ENCODE measurements around the gene XCL2.
"Not testable (repeated sequence)": the region's sequence is repeated elsewhere in the genome, so short reads cannot be mapped to it uniquely, and the experiment has no call there.

XCL2 gene

DNA sequence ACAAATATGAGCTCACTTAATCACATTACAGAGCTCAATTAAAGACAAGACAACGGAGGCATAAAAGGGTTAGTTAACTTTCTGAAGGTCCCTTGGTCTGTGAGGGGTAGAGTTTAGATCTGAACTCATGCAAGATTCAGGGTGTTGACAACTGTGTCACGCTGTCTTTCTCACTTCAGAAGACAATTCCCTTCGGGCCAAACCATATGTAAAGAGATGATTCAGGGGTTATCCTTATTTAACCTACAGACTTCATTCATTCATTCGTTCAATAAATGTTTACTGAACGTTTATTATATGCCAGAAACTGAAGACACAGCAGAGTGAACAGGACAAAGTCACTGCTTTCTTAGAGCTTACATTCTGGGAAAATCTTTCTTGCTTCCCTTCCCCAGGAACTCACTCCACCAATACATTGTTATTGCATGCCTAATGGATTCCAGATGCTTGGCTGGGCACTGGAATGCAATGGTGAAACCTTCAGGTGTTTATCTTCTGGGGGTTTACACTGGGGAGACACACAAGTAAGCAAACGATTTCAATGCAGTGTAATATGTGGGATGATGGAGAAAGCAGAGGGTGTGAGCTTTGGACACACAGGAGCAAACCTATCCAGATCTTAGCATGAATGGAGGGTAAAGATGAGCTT lies 39.0 kb upstream of the XCL2 start:
- TF ChIP-seq, protein P1, sequence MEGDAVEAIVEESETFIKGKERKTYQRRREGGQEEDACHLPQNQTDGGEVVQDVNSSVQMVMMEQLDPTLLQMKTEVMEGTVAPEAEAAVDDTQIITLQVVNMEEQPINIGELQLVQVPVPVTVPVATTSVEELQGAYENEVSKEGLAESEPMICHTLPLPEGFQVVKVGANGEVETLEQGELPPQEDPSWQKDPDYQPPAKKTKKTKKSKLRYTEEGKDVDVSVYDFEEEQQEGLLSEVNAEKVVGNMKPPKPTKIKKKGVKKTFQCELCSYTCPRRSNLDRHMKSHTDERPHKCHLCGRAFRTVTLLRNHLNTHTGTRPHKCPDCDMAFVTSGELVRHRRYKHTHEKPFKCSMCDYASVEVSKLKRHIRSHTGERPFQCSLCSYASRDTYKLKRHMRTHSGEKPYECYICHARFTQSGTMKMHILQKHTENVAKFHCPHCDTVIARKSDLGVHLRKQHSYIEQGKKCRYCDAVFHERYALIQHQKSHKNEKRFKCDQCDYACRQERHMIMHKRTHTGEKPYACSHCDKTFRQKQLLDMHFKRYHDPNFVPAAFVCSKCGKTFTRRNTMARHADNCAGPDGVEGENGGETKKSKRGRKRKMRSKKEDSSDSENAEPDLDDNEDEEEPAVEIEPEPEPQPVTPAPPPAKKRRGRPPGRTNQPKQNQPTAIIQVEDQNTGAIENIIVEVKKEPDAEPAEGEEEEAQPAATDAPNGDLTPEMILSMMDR (conservative IDR thresholded peaks at IDR 0.05; ENCODE audit: control insufficient read depth, insufficient read depth, low read depth, low read length) = no peak
- no peak overlapping the region for H3K4me3 ChIP-seq (ENCODE audit: control insufficient read depth, low read depth, low read length)
- peak; percentile 60 for DNase-seq (ENCODE audit: low read depth)

- TF ChIP-seq, protein P1 (conservative IDR thresholded peaks at IDR 0.05; ENCODE audit: control insufficient read depth, insufficient read depth, low read depth, low read length) = no peak
- no peak overlapping the region for H3K4me3 ChIP-seq (ENCODE audit: control insufficient read depth, low read depth, low read length)
- no peak for DNase-seq (ENCODE audit: low read depth)
Measured at GRCh38 chr1:168581817-168582572, 38.2 kb upstream of the XCL2 start.

GRCh38 chr1:168580991-168581390 lies 37.2 kb upstream of the XCL2 start:
- DNase-seq (ENCODE audit: low read depth); H3K4me3 ChIP-seq (ENCODE audit: control insufficient read depth, low read depth, low read length): not testable (repeated sequence)

GRCh38 chr1:168580290-168580689 lies 36.5 kb upstream of the XCL2 start:
- H3K4me3 ChIP-seq (ENCODE audit: control insufficient read depth, low read depth, low read length); DNase-seq (ENCODE audit: low read depth): not testable (repeated sequence)

DNA sequence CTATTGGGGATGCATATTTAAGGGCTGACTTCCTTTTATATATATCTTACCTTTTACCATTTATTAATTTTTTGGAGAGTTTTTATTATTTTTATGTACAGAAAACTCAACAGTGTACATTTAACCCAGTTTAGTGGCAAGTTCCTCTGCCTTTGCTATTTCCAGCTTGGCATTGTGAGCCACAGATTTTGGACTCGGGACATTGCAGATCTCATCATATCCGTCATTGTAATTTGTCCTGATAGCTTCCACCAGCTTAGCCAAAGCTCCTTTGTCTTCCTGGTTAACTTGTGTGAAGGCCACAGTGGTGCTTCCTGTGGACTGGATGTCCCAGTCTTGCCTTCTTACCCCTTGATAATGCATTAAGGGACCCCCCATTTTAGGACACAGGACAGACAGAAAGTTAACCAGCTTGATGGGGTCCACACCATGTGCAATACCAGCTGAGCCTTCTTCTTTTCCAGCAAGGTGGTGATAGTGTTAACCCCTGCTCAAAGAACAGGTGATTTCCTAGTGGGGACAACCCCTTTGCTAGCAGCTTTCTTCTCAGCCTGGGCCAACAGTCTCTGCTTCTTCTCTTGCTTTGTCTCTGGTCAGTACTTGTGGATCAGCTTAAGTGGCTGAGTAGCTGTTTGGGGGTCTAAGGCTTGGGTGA lies 34.9 kb upstream of the XCL2 start:
- H3K4me3 ChIP-seq (ENCODE audit: control insufficient read depth, low read depth, low read length); DNase-seq (ENCODE audit: low read depth): not testable (repeated sequence)

DNA sequence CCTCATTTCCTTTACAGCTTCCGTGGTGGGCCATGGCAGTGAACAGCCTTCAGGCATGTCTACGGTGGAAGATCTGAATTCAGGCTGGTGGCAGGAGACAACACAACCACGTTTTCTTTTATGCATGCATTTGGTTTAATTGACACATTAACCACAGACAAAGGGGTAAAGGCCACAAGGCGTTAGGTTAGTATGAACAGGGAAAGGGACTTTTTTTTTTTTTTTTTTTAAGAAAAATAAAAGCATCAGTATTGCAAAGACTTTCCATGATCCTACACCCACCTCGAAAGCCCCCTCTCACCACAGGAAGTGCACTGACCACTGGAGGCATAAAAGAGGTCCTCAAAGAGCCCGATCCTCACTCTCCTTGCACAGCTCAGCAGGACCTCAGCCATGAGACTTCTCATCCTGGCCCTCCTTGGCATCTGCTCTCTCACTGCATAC lies 32.5 kb upstream of the XCL2 start, which contains the start of gene XCL1:
TSS of gene XCL1 (plus strand) at position 361 of the 444 bp plus-strand sequence. CDS start at position 394, 33 bp downstream.
- not testable (repeated sequence) for DNase-seq (ENCODE audit: low read depth)

GRCh38 chr1:168574234-168574633 lies 30.4 kb upstream of the XCL2 start:
- TF ChIP-seq, protein P1 (conservative IDR thresholded peaks at IDR 0.05; ENCODE audit: control insufficient read depth, insufficient read depth, low read depth, low read length) = peak; percentile 15
- DNase-seq (ENCODE audit: low read depth) = peak; percentile 47
- H3K4me3 ChIP-seq (ENCODE audit: control insufficient read depth, low read depth, low read length) = not testable (repeated sequence)

More for the DNA sequence above, 32.5 kb upstream of the XCL2 start, which contains the start of gene XCL1:
- not testable (repeated sequence) for H3K4me3 ChIP-seq (ENCODE audit: control insufficient read depth, low read depth, low read length)

GRCh38 chr1:168572633-168573032 lies 28.8 kb upstream of the XCL2 start:
- TF ChIP-seq, protein P1 (conservative IDR thresholded peaks at IDR 0.05; ENCODE audit: control insufficient read depth, insufficient read depth, low read depth, low read length) = no peak
- no peak overlapping the region for H3K4me3 ChIP-seq (ENCODE audit: control insufficient read depth, low read depth, low read length)
- DNase-seq (ENCODE audit: low read depth) = no peak
